GM21381 (cell line): ENCODE measurements around the gene DNAH9.

ENCODE experiments used
- ATAC-seq: cut with Tn5 transposase; IDR thresholded peaks from one replicate; pipeline ENCODE4 v1.9.1; 2021; ENCODE audit warnings: mild to moderate bottlenecking, moderate library complexity; ENCODE audit not compliant: unreplicated experiment

The DNAH9 gene

GRCh38 chr17:11823862-11824261 lies 225.6 kb downstream of the DNAH9 start:
- ATAC-seq, result no peak

DNA sequence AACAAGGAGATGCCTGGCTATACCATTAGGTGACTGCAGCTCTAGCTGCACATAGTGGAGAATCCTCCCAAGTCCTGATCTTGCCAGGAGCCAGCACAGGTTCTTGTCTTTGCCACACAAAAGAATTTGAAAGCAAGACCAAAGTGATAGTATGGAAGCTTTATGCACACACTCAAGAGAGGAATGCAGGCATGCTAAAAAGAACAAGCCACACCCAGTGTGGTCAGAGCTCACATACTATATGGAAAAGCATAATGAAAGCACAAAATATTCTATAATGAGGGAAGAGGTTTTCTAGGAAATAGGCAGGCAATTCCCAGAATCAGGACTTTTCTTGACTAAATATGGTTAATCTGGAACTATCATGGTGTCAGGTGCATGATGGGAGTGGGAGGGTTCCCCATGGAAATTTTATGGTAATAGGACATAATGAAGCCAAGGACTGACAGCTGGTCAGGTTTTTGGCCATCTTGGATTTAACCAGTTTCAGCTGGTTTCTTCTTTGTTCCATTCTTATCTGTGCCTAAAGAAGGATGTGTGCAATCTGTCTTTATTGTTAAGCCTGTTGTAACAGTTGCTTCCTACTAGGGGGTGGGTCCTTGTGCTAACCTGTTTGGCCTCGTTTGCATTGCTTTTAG lies 227.4 kb downstream of the DNAH9 start:
- ATAC-seq, result no peak

GRCh38 chr17:11832401-11833137 lies 234.3 kb downstream of the DNAH9 start:
- ATAC-seq, result no peak

- ATAC-seq, result no peak
These were observed 238.2 kb downstream of the DNAH9 start for GRCh38 chr17:11836508-11836907.

DNA sequence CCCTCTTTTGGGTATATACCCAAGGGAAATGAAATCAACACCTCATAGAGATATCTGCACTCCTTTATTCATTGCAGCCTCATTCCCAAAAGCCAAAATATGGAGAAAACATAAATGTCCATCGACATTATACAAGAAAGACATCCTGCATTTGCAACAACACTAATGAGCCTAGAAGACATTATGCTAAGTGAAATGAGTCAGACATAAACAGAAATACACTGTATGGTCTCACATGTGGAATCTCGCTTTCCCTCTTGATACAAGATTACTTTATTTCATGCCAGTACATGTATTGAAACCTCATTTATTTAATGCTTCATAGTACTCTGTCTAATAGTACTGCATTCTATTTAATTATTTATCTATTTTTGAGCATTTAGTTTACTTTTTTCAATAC lies 241.8 kb downstream of the DNAH9 start:
- ATAC-seq, result no peak

DNA sequence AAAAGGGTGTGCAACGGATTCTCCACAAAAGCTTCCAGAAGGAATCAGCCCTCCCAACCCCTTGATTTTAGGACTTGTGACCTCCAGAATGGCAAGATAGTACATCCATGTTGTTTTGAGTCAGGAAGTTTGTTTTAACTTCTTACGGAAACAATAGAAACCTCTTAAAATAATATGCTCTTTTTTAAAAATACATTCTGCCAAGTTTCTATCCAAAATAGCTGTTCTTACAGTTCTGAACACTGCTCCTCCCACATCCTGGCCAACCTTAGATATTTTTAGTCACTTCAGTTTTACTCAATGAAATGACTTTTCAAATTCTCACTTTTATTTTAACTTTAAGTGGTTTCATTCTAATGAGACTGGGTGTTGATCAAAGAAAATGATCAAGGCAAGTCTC lies 242.6 kb downstream of the DNAH9 start:
- no peak for ATAC-seq

- no peak for ATAC-seq
These were observed 250.1 kb downstream of the DNAH9 start for GRCh38 chr17:11848330-11848729.

GRCh38 chr17:11852231-11852630 lies 254.0 kb downstream of the DNAH9 start:
- ATAC-seq, result no peak

DNA sequence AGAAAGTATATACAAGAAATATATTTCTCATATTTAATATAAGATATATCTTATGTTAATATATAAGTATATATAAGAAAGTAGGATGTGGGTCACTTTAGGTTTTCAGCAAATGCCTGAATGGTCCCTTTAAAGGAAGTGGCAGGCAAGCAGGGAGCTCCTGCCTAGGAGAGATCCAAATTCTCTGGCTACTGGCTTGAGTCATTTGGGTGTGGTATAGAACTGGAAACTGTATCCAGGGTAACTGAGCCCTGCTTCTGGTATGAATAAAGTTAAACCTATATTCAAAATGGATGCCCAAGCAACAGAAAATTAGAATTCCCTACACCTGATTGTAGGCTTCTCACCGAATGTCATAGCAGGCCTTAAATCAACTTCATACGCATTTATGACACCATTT lies 254.6 kb downstream of the DNAH9 start:
- ATAC-seq, result no peak

DNA sequence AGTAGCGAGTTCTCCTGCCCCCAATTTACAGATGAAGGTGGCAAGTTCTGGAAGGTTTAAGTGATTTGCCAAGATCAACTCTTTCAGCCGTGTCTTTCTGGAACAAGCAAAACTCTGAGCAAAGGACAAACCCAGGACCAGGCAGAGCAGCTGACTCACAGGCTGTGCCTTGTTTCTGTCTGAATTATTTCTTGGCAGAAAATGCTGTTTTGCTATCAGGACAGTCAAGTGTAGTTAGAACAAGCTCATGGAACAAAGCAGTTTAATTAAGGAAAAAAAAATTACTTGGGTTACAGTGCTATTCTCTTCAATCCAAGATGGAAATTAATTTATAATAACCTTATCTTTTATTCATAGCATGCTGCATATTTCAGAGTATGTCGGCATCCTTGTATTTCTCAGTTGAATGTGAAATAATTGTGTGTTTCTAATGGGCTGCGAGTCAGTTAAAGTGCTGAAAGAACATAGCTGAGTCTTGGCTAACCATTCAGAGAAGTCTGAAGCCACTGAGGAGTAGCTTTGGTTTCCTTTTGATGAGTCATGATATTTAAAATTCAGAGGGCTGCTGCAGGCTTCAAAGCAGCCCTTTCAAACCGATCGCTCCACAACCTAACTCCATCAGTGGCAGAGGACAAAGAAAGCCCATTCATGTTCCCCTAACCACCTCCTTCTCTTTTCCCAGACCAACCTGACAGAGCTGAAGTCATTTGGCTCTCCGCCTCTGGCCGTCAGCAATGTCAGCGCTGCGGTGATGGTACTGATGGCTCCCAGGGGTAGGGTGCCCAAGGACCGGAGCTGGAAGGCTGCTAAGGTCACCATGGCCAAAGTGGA lies 255.3 kb downstream of the DNAH9 start:
- no peak for ATAC-seq

GRCh38 chr17:11855306-11855705 lies 257.0 kb downstream of the DNAH9 start:
- no peak for ATAC-seq

GRCh38 chr17:11857006-11857405 lies 258.7 kb downstream of the DNAH9 start:
- ATAC-seq, result no peak

- no peak for ATAC-seq
These were observed 271.6 kb downstream of the DNAH9 start for GRCh38 chr17:11869680-11870394.

- no peak for ATAC-seq
These were observed 273.5 kb downstream of the DNAH9 start for GRCh38 chr17:11871773-11872172.

DNA sequence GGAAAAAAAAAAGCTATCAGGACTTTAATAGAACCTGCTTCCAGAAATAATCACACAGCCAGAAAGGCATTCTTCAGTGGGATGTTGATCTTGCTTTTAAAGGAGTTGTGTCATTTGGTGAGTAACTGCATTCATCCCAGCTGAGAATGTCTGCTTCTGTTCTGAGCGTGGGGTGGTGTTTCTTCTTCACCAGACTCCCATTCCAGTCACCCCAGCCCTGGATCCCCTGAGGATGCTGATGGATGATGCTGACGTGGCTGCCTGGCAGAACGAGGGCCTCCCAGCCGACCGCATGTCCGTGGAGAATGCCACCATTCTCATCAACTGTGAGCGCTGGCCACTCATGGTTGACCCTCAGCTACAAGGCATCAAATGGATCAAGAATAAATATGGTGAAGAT lies 276.5 kb downstream of the DNAH9 start:
- no peak for ATAC-seq

DNA sequence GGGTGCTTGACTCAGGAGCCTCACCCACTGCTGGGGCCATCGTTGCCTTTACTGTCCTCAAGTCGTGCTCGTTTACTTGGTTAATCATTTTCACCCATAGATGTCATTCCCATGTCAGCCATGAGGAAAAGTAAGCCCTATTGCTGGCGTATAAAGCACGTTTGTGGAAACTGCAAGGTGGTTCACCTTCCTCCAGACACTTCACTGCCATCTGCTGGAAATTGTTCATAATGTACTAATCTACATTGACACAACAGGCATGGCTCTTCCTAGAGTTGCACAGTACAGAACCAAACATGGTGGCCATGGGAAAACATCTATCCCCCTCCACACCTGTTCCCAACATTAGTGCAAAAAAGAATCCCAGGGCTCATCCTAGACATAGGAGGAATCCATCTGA lies 282.4 kb downstream of the DNAH9 start:
- no peak for ATAC-seq

- no peak for ATAC-seq
These were observed 284.4 kb downstream of the DNAH9 start for GRCh38 chr17:11882716-11883115.

DNA sequence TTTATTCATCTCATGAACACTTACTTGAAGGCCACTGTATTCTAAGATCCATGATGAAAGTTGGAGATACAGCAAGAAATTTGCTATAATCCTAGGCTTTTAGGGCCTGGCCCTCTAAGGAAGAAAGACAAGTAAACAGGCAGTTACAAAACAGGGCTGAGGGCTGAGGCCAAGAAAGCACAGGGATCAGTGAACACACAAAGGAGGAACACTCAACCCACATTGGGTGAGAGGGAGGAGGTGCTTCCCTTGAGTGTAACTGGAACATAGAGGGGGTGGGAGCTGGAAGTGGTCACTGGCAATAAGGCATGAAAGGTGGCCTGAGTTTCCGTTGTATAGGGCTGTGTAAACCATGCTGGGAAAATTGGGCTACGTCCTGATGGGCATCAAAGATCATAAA lies 286.8 kb downstream of the DNAH9 start:
- no peak for ATAC-seq

DNA sequence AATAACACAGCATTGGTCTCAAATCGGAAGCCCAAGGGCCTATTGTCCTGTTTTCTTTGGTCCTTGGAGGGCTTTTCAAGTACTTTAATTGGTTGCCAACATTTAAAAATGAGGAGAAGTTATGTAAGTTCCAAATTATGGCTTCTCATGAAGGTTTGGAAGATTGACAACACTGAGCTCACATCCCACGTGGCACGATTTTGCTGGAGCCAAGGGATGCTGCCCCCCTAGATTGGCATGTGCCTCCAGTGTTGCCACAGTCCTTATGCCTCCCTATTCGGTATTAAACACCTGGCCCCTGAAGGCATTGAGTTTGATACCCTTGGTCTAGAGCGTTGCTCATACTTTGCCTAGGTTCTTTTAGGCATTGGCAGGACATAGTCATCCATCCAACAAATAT lies 291.0 kb downstream of the DNAH9 start:
- ATAC-seq, result no peak

DNA sequence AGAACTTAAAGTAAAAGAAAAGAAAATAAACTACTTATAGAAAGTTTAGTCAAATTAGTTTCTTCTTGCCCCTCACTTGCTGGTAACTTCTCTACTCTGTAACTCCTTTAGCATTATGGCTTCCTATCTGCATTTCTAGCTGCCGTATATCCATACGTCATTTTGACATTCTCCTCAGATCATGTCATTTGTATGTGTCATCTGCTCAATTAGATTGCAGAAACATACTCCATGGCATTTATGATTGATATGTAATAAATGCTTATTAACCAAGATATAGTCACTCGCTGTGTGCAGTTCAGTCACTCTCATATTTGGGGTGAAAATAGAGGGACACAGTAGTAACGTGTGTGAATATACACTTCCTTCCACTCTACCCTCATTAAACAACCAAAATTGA lies 295.6 kb downstream of the DNAH9 start:
- no peak for ATAC-seq

DNA sequence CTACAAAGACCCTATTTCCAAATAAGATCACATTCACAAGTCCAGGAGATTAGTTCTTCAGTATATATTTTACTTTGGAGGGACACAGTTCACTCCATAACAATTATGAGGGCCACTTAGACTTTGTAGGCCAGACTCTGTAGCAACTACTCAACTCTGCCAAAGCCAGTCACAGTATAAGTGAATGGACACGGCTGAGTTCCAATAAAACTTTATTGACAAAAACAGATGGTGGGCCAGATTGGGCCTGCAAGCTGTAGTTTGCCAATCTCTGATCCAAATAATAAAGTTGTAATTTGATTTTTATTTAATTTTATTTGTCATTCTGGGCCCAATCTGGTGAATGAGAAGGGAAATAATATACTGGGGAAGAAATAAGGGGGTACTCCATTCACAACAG lies 297.9 kb downstream of the DNAH9 start:
- no peak for ATAC-seq
